ENCODE measurements around the gene SSNA1.
"Not testable (repeated sequence)": the region's sequence is repeated elsewhere in the genome, so short reads cannot be mapped to it uniquely, and the experiment has no call there.

SSNA1 gene

DNA sequence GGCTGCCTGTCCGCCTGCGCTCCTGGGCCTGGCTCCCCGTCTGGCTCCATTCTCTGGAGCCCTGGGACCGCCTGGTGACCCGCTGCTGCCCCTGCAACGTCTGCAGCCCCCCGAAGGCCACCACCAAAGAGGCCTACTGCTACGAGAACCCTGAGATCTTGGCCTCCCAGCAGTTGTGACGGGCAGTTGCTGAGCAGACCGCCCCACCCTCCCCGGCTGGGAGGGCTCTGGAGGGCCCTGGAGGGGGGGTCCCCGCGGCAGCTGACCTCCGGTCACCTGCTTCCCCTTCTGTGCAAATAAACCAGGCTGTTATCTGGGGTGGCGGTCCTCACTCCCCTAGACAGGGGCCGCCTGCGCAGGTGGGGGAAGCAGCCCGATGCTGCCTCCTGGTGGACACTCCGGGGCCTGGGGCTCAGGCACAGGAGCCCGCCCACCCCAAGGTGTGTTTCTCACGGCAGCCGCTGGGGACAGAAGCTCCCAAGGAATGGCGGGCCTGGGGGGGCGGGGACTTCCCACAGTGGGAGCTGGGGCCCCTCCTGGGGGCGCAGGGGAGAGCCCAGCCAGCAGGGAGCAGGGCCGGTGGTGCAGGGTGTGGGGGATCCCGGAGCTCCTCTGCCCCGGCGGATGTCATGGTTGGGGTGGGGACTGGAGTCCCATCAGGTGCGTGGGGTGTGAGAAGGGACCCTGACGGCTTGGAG is 47.9 kb downstream of the SSNA1 start:
- no peak for DNase-seq (ENCODE audit: low read depth, low spot score)
- H3K27me3 ChIP-seq (ENCODE audit: control insufficient read depth, insufficient read depth, low read length) = no peaks in the 10 kb centered on the region
- H3K4me1 ChIP-seq (ENCODE audit: control insufficient read depth, insufficient read depth, low read length) = peaks cover 7% of the 10 kb centered on the region
- no peak overlapping the region for H3K27ac ChIP-seq (ENCODE audit: low read length)
- H3K9me3 ChIP-seq (ENCODE audit: control insufficient read depth, insufficient read depth, low read length) = no peaks in the 10 kb centered on the region
- no peaks in the 10 kb centered on the region for H3K36me3 ChIP-seq (ENCODE audit: control insufficient read depth, insufficient read depth, low read length)
- no CpG with 5 or more reads among the region's 31 CpGs for WGBS (ENCODE audit: insufficient coverage, insufficient read length)
- H3K4me3 ChIP-seq (ENCODE audit: low read length) = no peak overlapping the region

- H3K4me3 ChIP-seq (ENCODE audit: low read length) = no peak overlapping the region
- no peaks in the 10 kb centered on the region for H3K9me3 ChIP-seq (ENCODE audit: control insufficient read depth, insufficient read depth, low read length)
- no peaks in the 10 kb centered on the region for H3K36me3 ChIP-seq (ENCODE audit: control insufficient read depth, insufficient read depth, low read length)
- DNase-seq (ENCODE audit: low read depth, low spot score) = no peak
- no CpG with 5 or more reads among the region's 11 CpGs for WGBS (ENCODE audit: insufficient coverage, insufficient read length)
- H3K27me3 ChIP-seq (ENCODE audit: control insufficient read depth, insufficient read depth, low read length) = no peaks in the 10 kb centered on the region
- no peak overlapping the region for H3K27ac ChIP-seq (ENCODE audit: low read length)
- H3K4me1 ChIP-seq (ENCODE audit: control insufficient read depth, insufficient read depth, low read length) = peaks cover 7% of the 10 kb centered on the region
Observed at GRCh38 chr9:137236936-137237421, 48.5 kb downstream of the SSNA1 start.

- H3K4me1 ChIP-seq (ENCODE audit: control insufficient read depth, insufficient read depth, low read length) = peaks cover 7% of the 10 kb centered on the region
- H3K27me3 ChIP-seq (ENCODE audit: control insufficient read depth, insufficient read depth, low read length) = no peaks in the 10 kb centered on the region
- DNase-seq (ENCODE audit: low read depth, low spot score) = no peak
- peaks cover 7% of the 10 kb centered on the region for H3K36me3 ChIP-seq (ENCODE audit: control insufficient read depth, insufficient read depth, low read length)
- no CpG with 5 or more reads among the region's 13 CpGs for WGBS (ENCODE audit: insufficient coverage, insufficient read length)
- no peaks in the 10 kb centered on the region for H3K9me3 ChIP-seq (ENCODE audit: control insufficient read depth, insufficient read depth, low read length)
- H3K27ac ChIP-seq (ENCODE audit: low read length) = no peak overlapping the region
- H3K4me3 ChIP-seq (ENCODE audit: low read length) = no peak overlapping the region
Observed at GRCh38 chr9:137237759-137238726, 49.6 kb downstream of the SSNA1 start.

GRCh38 chr9:137239541-137240200 is 51.2 kb downstream of the SSNA1 start:
- H3K27me3 ChIP-seq (ENCODE audit: control insufficient read depth, insufficient read depth, low read length); DNase-seq (ENCODE audit: low read depth, low spot score); H3K9me3 ChIP-seq (ENCODE audit: control insufficient read depth, insufficient read depth, low read length); H3K27ac ChIP-seq (ENCODE audit: low read length); H3K4me1 ChIP-seq (ENCODE audit: control insufficient read depth, insufficient read depth, low read length): not testable (repeated sequence)
- WGBS (ENCODE audit: insufficient coverage, insufficient read length) = no CpG with 5 or more reads among the region's 27 CpGs
- peaks cover 15% of the 10 kb centered on the region for H3K36me3 ChIP-seq (ENCODE audit: control insufficient read depth, insufficient read depth, low read length)
- peak overlapping the region; percentile 81; the same call in 1 of the 2 replicates for H3K4me3 ChIP-seq (ENCODE audit: low read length)

All from iPS DF 6.9 (cell line).